Measurements from ENCODE around the gene ARL5C.

ARL5C gene

GRCh38 chr17:39166437-39167335 lies 725 bp upstream of the ARL5C start:
- DNase-seq = no peak

- no peak for DNase-seq
These were observed 652 bp downstream of the ARL5C start for GRCh38 chr17:39165178-39165840.

GRCh38 chr17:39164675-39165143 lies 1.3 kb downstream of the ARL5C start:
- peak; percentile 96 for DNase-seq

- DNase-seq = no peak
These were observed 4.0 kb downstream of the ARL5C start for GRCh38 chr17:39161962-39162361.

- no peak for DNase-seq
These were observed 7.3 kb downstream of the ARL5C start for GRCh38 chr17:39158623-39159022.

- DNase-seq = no peak
These were observed 9.5 kb downstream of the ARL5C start for GRCh38 chr17:39156491-39156890.

- no peak for DNase-seq
These were observed 10.3 kb downstream of the ARL5C start for GRCh38 chr17:39155654-39156053.

GRCh38 chr17:39153599-39154051 lies 12.3 kb downstream of the ARL5C start:
- peak; percentile 89 for DNase-seq

- no peak for DNase-seq
These were observed 13.8 kb downstream of the ARL5C start for GRCh38 chr17:39151943-39152818.

GRCh38 chr17:39151150-39151942 lies 14.6 kb downstream of the ARL5C start, which contains the start of gene PLXDC1:
PLXDC1 (minus strand) TSS chr17:39151637; CDS start chr17:39151437, 200 bp downstream.
- no peak for DNase-seq

- no peak for DNase-seq
These were observed 15.2 kb downstream of the ARL5C start for GRCh38 chr17:39150795-39151149.

- DNase-seq = no peak
These were observed 15.8 kb downstream of the ARL5C start for GRCh38 chr17:39150104-39150634.

GRCh38 chr17:39147221-39148185 lies 18.5 kb downstream of the ARL5C start:
- no peak for DNase-seq

GRCh38 chr17:39146273-39146672 lies 19.7 kb downstream of the ARL5C start:
- DNase-seq = no peak

GRCh38 chr17:39145143-39145542 lies 20.8 kb downstream of the ARL5C start:
- DNase-seq = no peak

- DNase-seq = peak; percentile 85
These were observed 21.5 kb downstream of the ARL5C start for GRCh38 chr17:39144416-39144840.

GRCh38 chr17:39143552-39144093 lies 22.3 kb downstream of the ARL5C start:
- no peak for DNase-seq

GRCh38 chr17:39141915-39142664 lies 23.9 kb downstream of the ARL5C start:
- no peak for DNase-seq

GRCh38 chr17:39141294-39141693 lies 24.7 kb downstream of the ARL5C start:
- DNase-seq = no peak

All from fibroblast of skin of right quadriceps (primary cell).